Upper lobe of left lung (tissue), 6 donors: Measurements from ENCODE around the gene COL28A1. TPM values are rescaled to one million over a fixed set of nuclear protein-coding genes. Genes with fewer than 3 reads are reported as not detected.

ENCODE experiments used
- ATAC-seq, 2 donors: fragments of 200-7000 bp; cut with Tn5 transposase; one replicate each; pipeline ENCODE4 v1.9.1; 2022; ENCODE audit warnings: mild to moderate bottlenecking in 2 of 2, moderate library complexity in 2 of 2; ENCODE audit not compliant: low FRiP score in 2 of 2
- DNase-seq, 2 donors: peaks; one replicate each; pipeline ENCODE4 v3.0.0-alpha.2; 2019 to 2020
- H3K27ac ChIP-seq, 4 donors: fragments of 200-600 bp; sonication (generic); one replicate each; pipeline ENCODE4 v1.5.1; 2016 to 2019
- H3K27me3 ChIP-seq, 4 donors: fragments of 200-600 bp; sonication (generic); one replicate each; pipeline ENCODE4 v1.5.1; 2017 to 2019
- H3K36me3 ChIP-seq, 4 donors: fragments of 200-600 bp; sonication (generic); one replicate each; pipeline ENCODE4 v1.5.1; 2016 to 2019
- H3K4me1 ChIP-seq, 4 donors: fragments of 200-600 bp; sonication (generic); one replicate each; pipeline ENCODE4 v1.5.1; 2018 to 2019
- H3K4me3 ChIP-seq, 4 donors: fragments of 200-600 bp; sonication (generic); one replicate each; pipeline ENCODE4 v1.5.1; 2017 to 2019; ENCODE audit warnings: mild to moderate bottlenecking in 2 of 4, moderate library complexity in 1 of 4
- H3K9me3 ChIP-seq, 4 donors: fragments of 200-600 bp; sonication (generic); one replicate each; pipeline ENCODE4 v1.5.1; 2018 to 2019
- CTCF ChIP-seq, 6 experiments: fragments of 450-650 bp in 4 of 6; fragments of 200-600 bp in 2 of 6; sonication (generic) in 2 of 6; IDR thresholded peaks; one replicate each; pipeline ENCODE4 v1.5.1; 2016 to 2019; ENCODE audit warnings: antibody characterized with exemption in 6 of 6
- EP300 ChIP-seq, 4 donors: sonication (generic); formaldehyde crosslinking; IDR thresholded peaks; one replicate each; pipeline ENCODE4 v1.5.1; 2017; ENCODE audit warnings: antibody characterized with exemption in 4 of 4, control low read depth in 2 of 4
- POLR2A ChIP-seq, 4 donors: fragments of 450-650 bp; IDR thresholded peaks; one replicate each; pipeline ENCODE4 v1.5.1; 2016 to 2017; ENCODE audit warnings: antibody characterized with exemption in 4 of 4, mild to moderate bottlenecking in 2 of 4
- POLR2AphosphoS5 ChIP-seq, 2 donors: sonication (generic); formaldehyde crosslinking; IDR thresholded peaks; one replicate each; pipeline ENCODE4 v1.5.1; 2017; ENCODE audit warnings: antibody characterized with exemption in 2 of 2
- WGBS, 2 donors: methylation state at CpG; one replicate each; pipeline ENCODE4 v1.1.5; 2017 to 2018; 5-methylcytosine and 5-hydroxymethylcytosine counted together
- total RNA-seq, 6 donors: library from RNA; depleted of rRNA in 4 of 6; stranded (reverse); fragments of >200 nt in 4 of 6; gene quantifications; one replicate each; pipeline versions ENCODE4 v1.1.0 to v1.2.1, GENCODE V29; 2016 to 2021
- donor health status: DM: no; HTN: no; CAD: no; lungs with moderate emphysema.
- donor health status: DM: no; HTN: yes; CAD: no; lungs with severe emphysema.

COL28A1 gene
- total RNA-seq, 6 donors from 2014 or later, result 1.5 to 14.7 (median 4.3) TPM

DNA sequence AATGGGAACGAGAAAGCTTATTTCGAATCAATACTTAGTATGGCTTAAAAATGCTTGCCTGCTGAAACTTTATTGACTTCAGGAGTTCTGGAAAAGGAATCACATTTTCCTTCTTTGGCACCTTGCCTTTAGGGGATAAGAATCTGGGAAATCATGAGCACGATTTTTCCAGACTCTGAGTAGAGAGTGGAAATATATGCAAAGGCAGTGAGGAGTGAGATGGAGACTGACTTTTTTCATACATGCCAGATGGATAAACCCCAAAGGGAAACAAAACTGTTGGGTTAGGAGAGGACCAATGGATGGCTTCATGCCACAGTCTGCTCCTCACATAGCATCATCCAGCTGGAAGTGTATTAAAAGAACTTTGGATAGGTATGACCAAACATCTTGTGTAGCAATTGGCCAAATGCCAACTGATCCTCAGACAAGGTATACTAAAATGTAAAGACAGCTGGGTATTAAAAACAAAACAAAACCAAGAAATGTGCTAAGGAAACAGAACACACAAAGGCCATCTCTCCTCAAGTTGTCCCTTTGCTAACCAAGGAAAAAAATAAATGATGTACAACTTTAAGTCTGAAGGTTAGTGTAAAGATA lies 1.7 kb downstream of the COL28A1 start:
- no peak for ATAC-seq
- H3K4me1 ChIP-seq, result no peaks in the 10 kb centered on the region
- no peaks in the 10 kb centered on the region for H3K27me3 ChIP-seq
- no peaks in the 10 kb centered on the region for H3K9me3 ChIP-seq
- DNase-seq, result no peak
- no peak for TF ChIP-seq CTCF (IDR thresholded peaks at IDR 0.05)
- TF ChIP-seq POLR2AphosphoS5 (IDR thresholded peaks at IDR 0.05), result no peak
- TF ChIP-seq EP300 (IDR thresholded peaks at IDR 0.05), result no peak
- no peak overlapping the region for H3K4me3 ChIP-seq
- no peaks in the 10 kb centered on the region for H3K36me3 ChIP-seq
- 86 to 88% methylated on average over 3 of the region's 3 CpGs for WGBS, 2 donors
- no peak overlapping the region for H3K27ac ChIP-seq

DNA sequence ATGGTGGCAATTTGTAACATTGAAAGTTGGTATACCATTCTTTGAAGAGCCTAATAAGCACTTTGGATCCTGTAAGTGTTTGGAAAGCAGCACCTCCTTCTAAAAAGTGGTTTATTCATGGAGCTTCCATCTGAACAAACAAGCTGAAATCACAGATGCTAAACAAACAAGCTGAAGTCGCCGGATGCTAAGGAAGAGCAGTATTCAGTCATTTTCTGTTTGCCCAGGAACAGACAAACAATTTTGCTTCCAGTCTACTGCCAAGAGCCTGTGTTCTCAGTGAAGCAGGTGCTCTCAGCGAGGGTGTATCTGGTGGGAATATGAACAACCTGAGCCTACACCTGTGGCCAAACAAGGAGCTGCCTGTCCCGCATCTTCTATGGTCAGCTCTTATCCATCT lies 6.3 kb downstream of the COL28A1 start:
- Histone ChIP-seq H3K4me3 (no peak overlapping the region), H3K36me3 (no peaks in the 10 kb centered on the region), H3K9me3 (no peaks in the 10 kb centered on the region), H3K27me3 (no peaks in the 10 kb centered on the region), H3K27ac (no peak overlapping the region), H3K4me1 (no peaks in the 10 kb centered on the region)
- 83 to 89% methylated on average over 4 of the region's 4 CpGs for WGBS, 2 donors
- ATAC-seq, result no peak
- no peak for DNase-seq
- TF ChIP-seq POLR2A (IDR thresholded peaks at IDR 0.05), result no peak

DNA sequence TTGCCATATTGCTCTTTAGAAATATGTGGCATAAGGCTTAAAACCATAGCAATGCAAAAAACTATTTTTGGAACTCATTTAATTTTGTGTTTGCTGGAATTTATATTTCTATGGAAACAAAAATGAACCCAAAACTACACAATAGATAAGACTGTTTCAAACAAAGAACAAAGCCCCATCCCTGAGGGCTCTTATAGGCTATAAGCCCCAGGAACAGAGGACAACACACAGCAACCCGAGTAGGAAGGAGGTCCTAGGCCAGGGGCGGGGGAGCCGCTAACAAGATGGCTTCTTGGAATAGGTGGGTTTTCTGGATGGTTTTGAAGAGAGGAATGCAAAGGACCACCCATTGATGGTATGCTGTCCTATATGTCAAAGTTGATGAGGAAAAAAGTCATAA lies 8.6 kb downstream of the COL28A1 start:
- H3K27me3 ChIP-seq, result no peaks in the 10 kb centered on the region
- ATAC-seq (no peak), DNase-seq (no peak)
- TF ChIP-seq POLR2AphosphoS5 (IDR thresholded peaks at IDR 0.05) (no peak), EP300 (IDR thresholded peaks at IDR 0.05) (no peak), POLR2A (IDR thresholded peaks at IDR 0.05) (no peak), CTCF (IDR thresholded peaks at IDR 0.05) (no peak)
- H3K4me3 ChIP-seq, result no peak overlapping the region
- H3K36me3 ChIP-seq, result no peaks in the 10 kb centered on the region
- H3K9me3 ChIP-seq, result no peaks in the 10 kb centered on the region
- WGBS, 2 donors, result 94 to 97% methylated on average over 3 of the region's 3 CpGs
- H3K27ac ChIP-seq, result no peak overlapping the region
- H3K4me1 ChIP-seq, result no peaks in the 10 kb centered on the region

DNA sequence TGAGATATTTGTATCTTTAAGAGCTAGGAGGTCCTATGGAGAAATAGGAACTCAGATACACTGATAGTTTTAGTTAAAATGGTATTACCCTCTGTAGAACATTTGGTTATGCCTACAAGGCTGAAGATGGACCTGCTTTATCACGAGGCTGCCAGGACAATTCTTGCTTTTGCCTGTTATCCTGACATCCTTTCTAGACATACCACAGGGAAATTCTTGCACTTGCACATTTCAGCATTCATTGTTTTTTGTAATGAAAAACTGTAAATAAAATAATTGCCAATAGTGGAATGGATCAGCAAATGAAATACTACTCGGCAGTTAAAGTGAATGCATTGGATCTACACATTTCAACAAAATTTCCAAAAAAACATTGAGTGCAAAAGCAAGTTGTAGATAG lies 9.7 kb downstream of the COL28A1 start:
- Histone ChIP-seq H3K4me1 (no peaks in the 10 kb centered on the region), H3K9me3 (no peaks in the 10 kb centered on the region), H3K27me3 (no peaks in the 10 kb centered on the region), H3K36me3 (no peaks in the 10 kb centered on the region), H3K27ac (no peak overlapping the region), H3K4me3 (no peak overlapping the region)
- DNase-seq (no peak), ATAC-seq (no peak)
- 94 to 95% methylated on average over 2 of the region's 2 CpGs for WGBS, 2 donors
- no peak for TF ChIP-seq POLR2A (IDR thresholded peaks at IDR 0.05)
- no peak for TF ChIP-seq POLR2AphosphoS5 (IDR thresholded peaks at IDR 0.05)
- no peak for TF ChIP-seq CTCF (IDR thresholded peaks at IDR 0.05)
- no peak for TF ChIP-seq EP300 (IDR thresholded peaks at IDR 0.05)

DNA sequence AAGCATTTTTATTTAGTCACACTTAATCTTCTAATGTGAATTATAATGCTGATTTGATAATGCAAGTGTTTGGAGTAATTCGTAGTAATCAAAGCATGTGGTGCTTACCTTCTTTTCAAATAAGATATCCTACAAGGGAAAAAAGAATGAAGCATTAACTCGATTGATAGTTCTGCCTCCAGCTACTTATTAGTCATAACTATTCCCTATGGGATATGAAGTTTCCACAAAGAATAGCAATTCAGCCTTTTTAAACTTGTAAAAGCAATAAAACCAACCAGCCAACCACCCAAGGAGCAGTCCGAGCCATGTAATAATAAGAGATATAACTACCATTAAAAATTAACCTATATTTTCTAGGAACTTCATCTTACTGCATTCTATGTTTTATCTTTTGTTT lies 11.6 kb downstream of the COL28A1 start:
- H3K27ac ChIP-seq, result no peak overlapping the region
- TF ChIP-seq EP300 (IDR thresholded peaks at IDR 0.05), result no peak
- TF ChIP-seq POLR2A (IDR thresholded peaks at IDR 0.05), result no peak
- TF ChIP-seq CTCF (IDR thresholded peaks at IDR 0.05), result no peak
- TF ChIP-seq POLR2AphosphoS5 (IDR thresholded peaks at IDR 0.05), result no peak
- H3K4me3 ChIP-seq, result no peak overlapping the region
- H3K4me1 ChIP-seq, result no peaks in the 10 kb centered on the region
- ATAC-seq (no peak), DNase-seq (no peak)
- no peaks in the 10 kb centered on the region for H3K9me3 ChIP-seq
- WGBS, 2 donors, result 88 to 96% methylated on average over 3 of the region's 3 CpGs
- H3K36me3 ChIP-seq, result no peaks in the 10 kb centered on the region
- no peaks in the 10 kb centered on the region for H3K27me3 ChIP-seq
